C4-2B (cell line): ENCODE data around the gene DENND4C.

ENCODE experiments used
- ZFX ChIP-seq: fragments of 450-650 bp; IDR thresholded peaks from 2 replicates; pipeline ENCODE4 v1.6.1; 2017
- TF ChIP-seq, protein P1 (sequence below): fragments of 450-650 bp; conservative IDR thresholded peaks from 2 replicates; pipeline ENCODE4 v1.5.1; 2017; ENCODE audit warnings: mild to moderate bottlenecking

DNA sequence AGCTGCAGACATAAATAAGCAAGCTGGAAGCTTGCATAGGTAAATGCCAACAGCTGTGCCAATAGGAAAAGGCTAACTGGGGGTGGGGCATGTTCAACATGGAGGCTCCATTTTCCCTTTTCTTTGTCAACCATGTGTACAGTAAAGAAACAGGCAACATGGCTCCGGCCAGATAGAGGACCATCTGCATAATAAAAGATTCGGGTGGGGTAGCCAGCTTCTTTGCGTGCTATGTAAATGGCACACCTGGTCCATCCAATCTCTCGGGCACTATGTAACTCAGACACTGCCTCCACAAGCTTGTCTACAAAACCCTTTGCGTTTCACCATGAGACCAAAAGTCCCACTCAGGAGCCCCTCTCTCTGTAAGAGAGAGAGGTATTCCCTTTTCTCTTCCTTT is 41.7 kb upstream of the DENND4C start:
- TF ChIP-seq, protein P1, sequence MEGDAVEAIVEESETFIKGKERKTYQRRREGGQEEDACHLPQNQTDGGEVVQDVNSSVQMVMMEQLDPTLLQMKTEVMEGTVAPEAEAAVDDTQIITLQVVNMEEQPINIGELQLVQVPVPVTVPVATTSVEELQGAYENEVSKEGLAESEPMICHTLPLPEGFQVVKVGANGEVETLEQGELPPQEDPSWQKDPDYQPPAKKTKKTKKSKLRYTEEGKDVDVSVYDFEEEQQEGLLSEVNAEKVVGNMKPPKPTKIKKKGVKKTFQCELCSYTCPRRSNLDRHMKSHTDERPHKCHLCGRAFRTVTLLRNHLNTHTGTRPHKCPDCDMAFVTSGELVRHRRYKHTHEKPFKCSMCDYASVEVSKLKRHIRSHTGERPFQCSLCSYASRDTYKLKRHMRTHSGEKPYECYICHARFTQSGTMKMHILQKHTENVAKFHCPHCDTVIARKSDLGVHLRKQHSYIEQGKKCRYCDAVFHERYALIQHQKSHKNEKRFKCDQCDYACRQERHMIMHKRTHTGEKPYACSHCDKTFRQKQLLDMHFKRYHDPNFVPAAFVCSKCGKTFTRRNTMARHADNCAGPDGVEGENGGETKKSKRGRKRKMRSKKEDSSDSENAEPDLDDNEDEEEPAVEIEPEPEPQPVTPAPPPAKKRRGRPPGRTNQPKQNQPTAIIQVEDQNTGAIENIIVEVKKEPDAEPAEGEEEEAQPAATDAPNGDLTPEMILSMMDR = no peak
- no peak for TF ChIP-seq ZFX
